OCI-LY1 (cell line): Measurements from ENCODE around the gene LAMA5.

ENCODE experiments used
- CTCF ChIP-seq: fragments of 200-600 bp; sonication (generic), shearing (Covaris generic); IDR thresholded peaks from 2 replicates; pipeline ENCODE4 v1.5.1; 2017; ENCODE audit warnings: mild to moderate bottlenecking, antibody characterized with exemption, low read length, moderate library complexity, mixed read lengths
- EZH2 ChIP-seq: fragments of 200-600 bp; sonication (generic), shearing (Covaris generic); IDR thresholded peaks from 2 replicates; pipeline ENCODE4 v1.8.0; 2017; ENCODE audit warnings: borderline replicate concordance, mixed run types, mild to moderate bottlenecking, antibody characterized with exemption, low read length, moderate library complexity, mixed read lengths

GRCh38 chr20:62346398-62347150 lies 20.5 kb downstream of the LAMA5 start:
- TF ChIP-seq CTCF (no peak), EZH2 (no peak)
